ENCODE results near the gene POFUT1. TPM values are rescaled to one million over a fixed set of nuclear protein-coding genes. Genes with fewer than 3 reads are reported as not detected.

The POFUT1 gene
- total and polyA plus RNA-seq, 11 donors: 12.0 to 48.5 (median 27.3) TPM

DNA sequence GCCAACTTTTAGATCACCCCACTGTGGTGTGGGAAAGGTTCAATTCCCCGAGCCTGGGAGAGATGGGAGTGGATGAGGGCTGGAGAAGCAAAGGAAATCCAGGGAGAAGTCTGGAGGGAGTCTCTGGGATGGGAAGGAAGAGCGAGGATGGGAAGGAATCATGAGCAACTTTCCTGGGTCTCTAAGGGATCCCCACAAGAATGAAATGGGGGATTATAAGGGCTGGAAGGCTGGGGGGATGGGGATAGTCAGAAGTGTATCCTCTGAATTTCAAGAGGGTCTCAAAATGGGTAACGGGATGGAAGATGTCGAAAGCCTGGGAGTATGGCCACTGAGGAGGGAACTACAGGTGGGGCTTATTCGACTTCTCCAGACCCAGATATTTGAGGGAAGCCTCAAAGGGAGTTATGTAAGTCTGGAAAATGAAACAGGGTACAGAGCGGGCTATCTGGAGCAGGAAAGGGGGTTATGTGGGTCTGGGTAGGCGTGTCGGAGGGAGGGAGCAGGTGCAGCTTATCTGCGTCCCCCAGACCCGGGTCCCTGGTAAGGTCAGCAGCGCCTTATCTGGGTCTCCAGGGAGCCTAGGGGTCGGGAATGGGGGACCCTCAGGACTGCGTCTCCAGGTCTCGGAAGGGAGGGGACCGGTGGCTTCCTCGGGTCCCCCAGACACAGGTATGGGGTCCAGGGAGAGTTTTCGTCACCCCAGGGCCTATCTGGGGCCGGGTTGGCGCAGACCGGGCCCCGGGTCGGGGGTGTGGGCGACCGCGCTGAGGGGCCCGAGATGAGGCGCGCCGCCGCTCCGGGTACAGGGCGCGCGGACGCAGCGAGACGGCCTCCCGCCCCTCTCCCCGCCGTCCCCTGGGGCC is 687 bp upstream of the POFUT1 start:
- peaks cover 0 to 37% (median 17%) of the 10 kb centered on the region in 9 donors for H3K36me3 ChIP-seq
- no peaks in the 10 kb centered on the region for H3K9me3 ChIP-seq
- intact Hi-C loops (cut with DNase I): loop anchor here in 5 of 10 donors (1.0 to 10.0 kb wide), 5 partner anchors 96 to 275 kb away; partner anchors contain the start of genes TM9SF4 (in 3 of the 5) and ASXL1 (in 2 of the 5)
- TF ChIP-seq POLR2A (IDR thresholded peaks at IDR 0.05): no peak
- TF ChIP-seq, protein P1, sequence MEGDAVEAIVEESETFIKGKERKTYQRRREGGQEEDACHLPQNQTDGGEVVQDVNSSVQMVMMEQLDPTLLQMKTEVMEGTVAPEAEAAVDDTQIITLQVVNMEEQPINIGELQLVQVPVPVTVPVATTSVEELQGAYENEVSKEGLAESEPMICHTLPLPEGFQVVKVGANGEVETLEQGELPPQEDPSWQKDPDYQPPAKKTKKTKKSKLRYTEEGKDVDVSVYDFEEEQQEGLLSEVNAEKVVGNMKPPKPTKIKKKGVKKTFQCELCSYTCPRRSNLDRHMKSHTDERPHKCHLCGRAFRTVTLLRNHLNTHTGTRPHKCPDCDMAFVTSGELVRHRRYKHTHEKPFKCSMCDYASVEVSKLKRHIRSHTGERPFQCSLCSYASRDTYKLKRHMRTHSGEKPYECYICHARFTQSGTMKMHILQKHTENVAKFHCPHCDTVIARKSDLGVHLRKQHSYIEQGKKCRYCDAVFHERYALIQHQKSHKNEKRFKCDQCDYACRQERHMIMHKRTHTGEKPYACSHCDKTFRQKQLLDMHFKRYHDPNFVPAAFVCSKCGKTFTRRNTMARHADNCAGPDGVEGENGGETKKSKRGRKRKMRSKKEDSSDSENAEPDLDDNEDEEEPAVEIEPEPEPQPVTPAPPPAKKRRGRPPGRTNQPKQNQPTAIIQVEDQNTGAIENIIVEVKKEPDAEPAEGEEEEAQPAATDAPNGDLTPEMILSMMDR (IDR thresholded peaks at IDR 0.05): no peak
- WGBS, 4 donors: 2 to 5% (median 3%) methylated on average over 29 to 40 of the region's 40 CpGs
- H3K27ac ChIP-seq: peak overlapping the region; percentile 85 to 99 (median 93)
- DNase-seq (no peak), ATAC-seq (peak in 2 of 4 donors; percentile 0 to 1)
- H3K27me3 ChIP-seq: no peaks in the 10 kb centered on the region
- H3K4me3 ChIP-seq: peak overlapping the region; percentile 70 to 99 (median 96)
- H3K4me1 ChIP-seq: peaks cover 10 to 66% (median 53%) of the 10 kb centered on the region in 12 donors

DNA sequence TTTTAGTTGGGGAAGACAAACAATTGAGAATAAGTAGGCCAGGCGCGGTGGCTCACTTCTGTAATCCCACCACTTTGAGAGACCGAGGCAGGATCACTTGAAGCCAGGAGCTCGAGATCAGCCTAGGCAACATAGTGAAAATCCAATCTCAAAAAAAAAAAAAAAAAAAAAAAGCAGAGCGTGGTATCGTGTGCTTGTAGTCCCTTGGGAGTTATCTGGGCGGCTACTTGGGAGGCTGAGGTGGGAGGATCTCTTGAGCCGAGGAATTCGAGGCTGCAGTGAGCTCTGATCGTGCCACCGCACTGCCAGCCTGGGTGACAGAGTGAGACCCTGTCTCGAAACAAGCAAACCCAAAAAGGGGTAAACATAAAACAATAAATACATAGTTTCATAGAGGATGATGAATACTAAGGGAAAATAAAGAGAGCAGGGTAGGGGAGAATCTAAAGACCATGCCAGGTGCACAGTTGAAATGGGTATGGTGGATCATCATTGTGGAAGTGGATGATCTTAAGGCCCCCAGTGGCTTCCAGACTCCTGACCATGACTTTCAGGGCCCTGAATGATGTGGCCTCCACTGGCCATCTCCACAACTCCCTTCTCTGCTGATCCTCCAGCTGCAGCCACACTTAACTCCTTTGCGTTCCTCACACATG is 947 bp downstream of the POFUT1 start:
- Histone ChIP-seq H3K4me1 (peaks cover 7 to 49% (median 37%) of the 10 kb centered on the region in 12 donors), H3K27ac (peak overlapping the region in 9 of 12 donors; percentile 85 to 99 (median 93)), H3K36me3 (peaks cover 0 to 45% (median 22%) of the 10 kb centered on the region in 9 donors), H3K9me3 (no peaks in the 10 kb centered on the region), H3K4me3 (peak overlapping the region in 11 of 12 donors; percentile 70 to 99 (median 97)), H3K27me3 (no peaks in the 10 kb centered on the region)
- no peak for DNase-seq
- WGBS, 4 donors: 56 to 70% (median 63%) methylated on average over 13 of the region's 13 CpGs
- TF ChIP-seq, protein P1 (IDR thresholded peaks at IDR 0.05): no peak
- no peak for TF ChIP-seq POLR2A (IDR thresholded peaks at IDR 0.05)
- intact Hi-C loops (cut with DNase I): loop anchor here in 5 of 10 donors (5.0 to 10.0 kb wide), 3 partner anchors 101 to 274 kb away; partner anchors contain the start of genes TM9SF4 (in 3 of the 5) and ASXL1 (in 1 of the 5)
- ATAC-seq: no peak

DNA sequence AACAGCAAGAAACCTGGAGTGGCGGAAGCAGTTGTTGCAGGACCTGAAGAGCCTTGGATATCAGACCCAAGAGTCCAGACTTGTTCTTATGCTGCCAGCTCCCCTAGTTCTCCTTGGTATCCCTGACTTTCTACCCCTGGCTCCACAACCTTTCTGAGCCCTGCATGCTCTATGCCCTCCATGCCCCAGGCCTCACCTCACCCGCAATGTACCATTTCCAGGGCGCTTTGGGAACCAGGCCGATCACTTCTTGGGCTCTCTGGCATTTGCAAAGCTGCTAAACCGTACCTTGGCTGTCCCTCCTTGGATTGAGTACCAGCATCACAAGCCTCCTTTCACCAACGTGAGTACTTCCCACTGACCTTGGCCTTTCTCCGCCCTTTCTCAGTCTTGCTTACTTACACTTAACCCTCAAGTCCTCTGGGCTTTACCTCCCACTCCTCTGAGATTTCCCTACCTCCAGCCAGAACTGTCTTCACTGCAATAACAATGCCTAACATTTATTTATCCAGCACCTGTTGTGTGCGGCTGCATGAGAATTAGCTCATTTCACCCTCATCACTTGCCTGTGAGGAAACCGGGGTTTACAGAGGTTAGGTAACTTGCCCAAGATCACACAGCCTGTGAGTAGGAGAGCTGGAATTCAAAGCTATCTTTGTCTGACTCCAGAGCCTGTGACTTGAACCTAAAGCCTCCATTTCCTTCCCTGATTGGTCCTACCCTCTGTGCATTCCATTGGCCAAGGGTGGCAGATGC is 2.3 kb downstream of the POFUT1 start:
- H3K4me1 ChIP-seq: peaks cover 3 to 35% (median 28%) of the 10 kb centered on the region in 12 donors
- TF ChIP-seq, protein P1 (IDR thresholded peaks at IDR 0.05): no peak
- no peak for TF ChIP-seq POLR2A (IDR thresholded peaks at IDR 0.05)
- no peak overlapping the region for H3K27ac ChIP-seq
- intact Hi-C loops (cut with DNase I): loop anchor here in 5 of 10 donors (5.0 to 10.0 kb wide), 3 partner anchors 103 to 272 kb away; partner anchors contain the start of genes TM9SF4 (in 3 of the 5) and ASXL1 (in 1 of the 5)
- ATAC-seq: no peak
- no peaks in the 10 kb centered on the region for H3K9me3 ChIP-seq
- no peak for DNase-seq
- no peaks in the 10 kb centered on the region for H3K27me3 ChIP-seq
- 82 to 87% (median 83%) methylated on average over 9 of the region's 9 CpGs for WGBS, 4 donors
- H3K4me3 ChIP-seq: no peak overlapping the region
- H3K36me3 ChIP-seq: peaks cover 0 to 49% (median 27%) of the 10 kb centered on the region in 9 donors

All from heart left ventricle (tissue), 16 donors.